HL-60 (cell line): ENCODE data around the gene METTL2A.
"Not testable (repeated sequence)": the region's sequence is repeated elsewhere in the genome, so short reads cannot be mapped to it uniquely, and the experiment has no call there.

ENCODE experiments used
- SPI1 ChIP-seq: IDR thresholded peaks from 2 replicates; pipeline ENCODE4 v1.6.1; 2012; ENCODE audit warnings: low read depth, mild to moderate bottlenecking, borderline replicate concordance
- TF ChIP-seq, protein P1 (sequence below): IDR thresholded peaks from one replicate; pipeline ENCODE4 v1.5.1; 2011; ENCODE audit warnings: low read length, control low read depth, inconsistent platforms; ENCODE audit not compliant: insufficient read depth

GRCh38 chr17:62426214-62426613 is 2.5 kb downstream of the METTL2A start:
- TF ChIP-seq, protein P1, sequence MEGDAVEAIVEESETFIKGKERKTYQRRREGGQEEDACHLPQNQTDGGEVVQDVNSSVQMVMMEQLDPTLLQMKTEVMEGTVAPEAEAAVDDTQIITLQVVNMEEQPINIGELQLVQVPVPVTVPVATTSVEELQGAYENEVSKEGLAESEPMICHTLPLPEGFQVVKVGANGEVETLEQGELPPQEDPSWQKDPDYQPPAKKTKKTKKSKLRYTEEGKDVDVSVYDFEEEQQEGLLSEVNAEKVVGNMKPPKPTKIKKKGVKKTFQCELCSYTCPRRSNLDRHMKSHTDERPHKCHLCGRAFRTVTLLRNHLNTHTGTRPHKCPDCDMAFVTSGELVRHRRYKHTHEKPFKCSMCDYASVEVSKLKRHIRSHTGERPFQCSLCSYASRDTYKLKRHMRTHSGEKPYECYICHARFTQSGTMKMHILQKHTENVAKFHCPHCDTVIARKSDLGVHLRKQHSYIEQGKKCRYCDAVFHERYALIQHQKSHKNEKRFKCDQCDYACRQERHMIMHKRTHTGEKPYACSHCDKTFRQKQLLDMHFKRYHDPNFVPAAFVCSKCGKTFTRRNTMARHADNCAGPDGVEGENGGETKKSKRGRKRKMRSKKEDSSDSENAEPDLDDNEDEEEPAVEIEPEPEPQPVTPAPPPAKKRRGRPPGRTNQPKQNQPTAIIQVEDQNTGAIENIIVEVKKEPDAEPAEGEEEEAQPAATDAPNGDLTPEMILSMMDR: not testable (repeated sequence)
- not testable (repeated sequence) for TF ChIP-seq SPI1
